GM12864 (cell line): Measurements from ENCODE around the gene RPLP2.

Experiments used
- DNase-seq: peaks from one replicate; pipeline ENCODE4 v3.0.0-alpha.2; 2011; ENCODE audit warnings: low read depth
- H3K4me3 ChIP-seq: 2 replicates; pipeline ENCODE4 v1.5.1; 2011; ENCODE audit warnings: mild to moderate bottlenecking, low read depth, low read length, control low read depth
- CTCF ChIP-seq: IDR thresholded peaks from 2 replicates; pipeline ENCODE4 v1.5.1; 2011; ENCODE audit warnings: low read depth, mild to moderate bottlenecking, moderate library complexity, low read length, control low read depth, inconsistent platforms; ENCODE audit errors: missing control alignments

RPLP2 gene

DNA sequence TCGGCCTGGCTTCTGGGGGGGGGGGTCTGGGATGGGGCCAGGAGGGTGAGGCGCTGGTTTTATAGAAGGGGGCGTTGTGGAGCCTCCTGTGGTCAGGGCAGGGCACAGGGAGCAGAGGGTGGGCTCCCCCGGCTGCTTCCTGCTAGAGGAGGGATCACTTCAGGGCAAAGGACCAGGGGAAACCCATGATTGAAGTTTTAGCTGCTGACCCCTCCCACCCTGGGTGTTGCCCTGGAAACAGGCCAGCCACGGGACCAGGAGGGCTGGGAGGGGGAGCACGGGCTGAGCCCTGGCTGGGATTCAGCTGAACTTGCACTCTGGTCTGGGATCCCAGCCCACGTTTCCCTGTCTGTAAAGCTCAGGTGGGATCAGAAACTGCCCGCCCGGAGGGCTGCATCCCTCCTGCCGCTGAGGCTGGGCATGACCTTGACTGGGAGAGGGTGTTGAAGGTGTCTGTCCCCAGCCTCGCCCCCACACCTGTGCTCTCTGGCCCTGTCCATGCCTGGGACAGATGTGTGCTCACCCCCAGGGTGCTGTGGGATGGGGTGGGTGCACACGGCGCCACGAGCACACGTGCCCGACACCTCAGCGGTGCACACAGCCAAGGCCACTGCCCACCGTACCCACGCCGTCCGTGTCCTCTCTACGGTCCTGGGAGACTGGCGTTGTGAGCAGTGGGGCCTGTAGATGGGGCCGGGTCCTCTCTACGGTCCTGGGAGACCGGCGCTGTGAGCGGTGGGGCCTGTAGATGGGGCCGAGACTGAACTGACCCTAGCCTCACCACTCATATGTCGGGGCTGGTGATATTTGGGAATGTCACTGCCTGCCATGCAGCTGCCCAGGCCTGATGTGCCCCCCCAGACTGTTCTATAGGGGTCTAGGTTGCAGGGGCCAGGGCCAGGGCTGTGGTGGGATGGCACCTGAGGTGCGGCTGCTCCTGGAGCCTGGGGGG, 35.2 kb downstream of the RPLP2 start:
- DNase-seq: no peak
- TF ChIP-seq CTCF: no peak
- H3K4me3 ChIP-seq: no peak overlapping the region

DNA sequence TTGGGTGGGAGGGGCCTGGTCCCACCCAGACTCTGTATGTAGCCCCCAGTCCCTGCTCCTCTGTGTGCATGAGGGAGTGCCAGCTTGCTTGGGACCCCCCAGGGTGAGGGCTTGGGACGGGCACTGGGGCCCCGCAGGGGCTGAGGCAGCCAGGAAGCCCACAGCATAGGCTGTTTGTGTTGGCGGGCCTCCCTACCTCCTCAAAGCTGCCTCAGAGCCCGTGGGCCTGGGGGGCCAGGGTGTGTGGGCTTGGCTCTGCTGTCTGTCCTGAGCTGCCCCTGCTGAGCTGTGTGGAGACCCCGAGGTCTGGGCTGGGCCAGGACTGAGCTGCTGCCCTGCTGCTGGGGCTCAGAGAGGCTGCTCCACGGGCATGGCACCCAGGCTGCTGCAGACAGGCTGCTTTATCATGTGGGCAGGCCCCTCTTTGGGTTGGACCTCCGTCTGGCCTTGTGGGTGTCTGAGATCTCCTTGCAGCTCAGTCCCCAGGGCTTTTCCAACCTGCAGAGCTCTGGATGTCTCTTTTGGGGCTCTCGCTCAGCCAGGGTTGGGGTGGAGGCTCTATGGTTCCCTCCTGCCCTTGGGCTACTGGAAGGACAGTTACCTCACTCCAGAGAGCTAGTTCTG, 36.2 kb downstream of the RPLP2 start:
- no peak for DNase-seq
- no peak overlapping the region for H3K4me3 ChIP-seq
- no peak for TF ChIP-seq CTCF

DNA sequence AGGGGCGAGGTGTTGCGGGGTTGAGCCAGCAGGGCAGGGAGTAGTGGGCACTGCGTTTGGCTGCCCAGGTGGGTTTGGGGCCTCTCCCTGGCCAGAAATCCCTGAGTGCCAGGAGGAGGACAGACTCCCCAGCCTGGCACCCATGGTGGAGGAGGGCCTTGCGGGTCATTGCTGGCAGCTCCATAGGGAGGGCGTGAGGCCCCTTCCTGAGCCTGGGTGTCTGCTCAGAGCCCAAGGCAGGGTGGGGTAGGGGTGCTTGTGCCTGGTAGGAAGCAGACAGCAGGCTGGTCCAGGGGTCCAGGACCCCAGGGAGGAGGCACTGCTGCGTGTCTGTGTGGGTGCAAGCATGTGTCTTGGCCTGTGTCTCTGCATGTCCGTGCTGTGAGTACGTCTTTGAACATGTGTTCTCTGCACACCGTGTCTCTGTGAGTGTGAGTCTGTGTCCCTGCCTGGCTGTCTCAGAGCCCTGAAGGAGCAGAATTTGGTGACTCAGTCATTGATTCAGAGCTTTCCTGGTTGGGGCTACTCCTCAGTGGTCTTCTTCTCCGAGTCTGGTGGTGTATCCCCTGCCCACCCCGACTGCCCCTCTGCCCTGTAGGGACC, 36.8 kb downstream of the RPLP2 start:
- no peak for TF ChIP-seq CTCF

DNA sequence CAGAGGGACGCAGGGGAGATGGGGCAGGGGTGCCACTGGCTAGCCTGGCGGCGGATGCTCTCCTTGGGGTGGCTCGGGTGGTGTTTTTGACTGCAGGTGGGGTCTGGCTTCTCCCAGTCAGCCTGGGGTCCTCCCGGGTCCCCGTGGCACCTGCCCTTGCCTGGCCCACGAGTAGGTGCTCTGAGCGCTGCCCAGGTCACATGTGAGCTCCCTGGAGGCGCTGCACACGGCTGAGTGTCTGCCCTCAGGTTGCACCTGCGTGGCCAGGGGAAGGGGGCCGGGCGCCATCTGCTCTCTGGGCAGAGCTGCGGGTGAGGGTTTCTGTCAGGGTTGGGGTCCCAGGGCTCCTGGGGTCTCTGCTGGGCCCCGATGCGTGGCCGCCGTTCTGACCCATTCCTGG, 38.1 kb downstream of the RPLP2 start:
- H3K4me3 ChIP-seq: no peak overlapping the region
- DNase-seq: no peak
- no peak for TF ChIP-seq CTCF

More for the DNA sequence above, 36.8 kb downstream of the RPLP2 start:
- DNase-seq: no peak
- no peak overlapping the region for H3K4me3 ChIP-seq

DNA sequence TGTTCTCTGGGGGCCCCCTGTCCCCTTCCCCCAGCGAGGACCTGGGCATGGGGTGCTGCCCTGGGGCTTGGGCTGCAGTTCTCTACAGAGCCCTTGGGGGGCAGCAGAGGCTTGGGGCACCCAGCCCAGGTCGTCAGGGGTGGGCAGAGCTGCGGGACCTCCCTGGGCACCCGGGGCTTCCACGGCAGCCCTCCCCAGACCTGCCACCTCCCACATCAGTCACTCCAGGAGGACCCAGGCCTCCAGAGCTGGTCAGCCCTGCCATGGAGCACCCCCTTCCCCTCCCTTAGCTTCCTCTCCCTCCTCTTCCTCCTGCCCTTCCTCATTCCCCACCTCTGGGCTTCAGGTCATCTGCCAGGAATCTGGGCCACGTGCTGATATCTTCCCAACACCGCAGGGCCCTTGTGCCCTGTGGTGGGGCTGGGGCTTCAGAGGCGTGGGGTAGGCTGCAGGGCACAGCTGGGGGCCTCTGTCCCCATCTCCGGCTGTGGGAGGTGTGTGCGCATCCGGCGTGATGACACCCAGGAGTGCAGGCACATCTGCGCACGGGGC, 38.7 kb downstream of the RPLP2 start:
- no peak for DNase-seq
- TF ChIP-seq CTCF: peak; percentile 96
- no peak overlapping the region for H3K4me3 ChIP-seq

DNA sequence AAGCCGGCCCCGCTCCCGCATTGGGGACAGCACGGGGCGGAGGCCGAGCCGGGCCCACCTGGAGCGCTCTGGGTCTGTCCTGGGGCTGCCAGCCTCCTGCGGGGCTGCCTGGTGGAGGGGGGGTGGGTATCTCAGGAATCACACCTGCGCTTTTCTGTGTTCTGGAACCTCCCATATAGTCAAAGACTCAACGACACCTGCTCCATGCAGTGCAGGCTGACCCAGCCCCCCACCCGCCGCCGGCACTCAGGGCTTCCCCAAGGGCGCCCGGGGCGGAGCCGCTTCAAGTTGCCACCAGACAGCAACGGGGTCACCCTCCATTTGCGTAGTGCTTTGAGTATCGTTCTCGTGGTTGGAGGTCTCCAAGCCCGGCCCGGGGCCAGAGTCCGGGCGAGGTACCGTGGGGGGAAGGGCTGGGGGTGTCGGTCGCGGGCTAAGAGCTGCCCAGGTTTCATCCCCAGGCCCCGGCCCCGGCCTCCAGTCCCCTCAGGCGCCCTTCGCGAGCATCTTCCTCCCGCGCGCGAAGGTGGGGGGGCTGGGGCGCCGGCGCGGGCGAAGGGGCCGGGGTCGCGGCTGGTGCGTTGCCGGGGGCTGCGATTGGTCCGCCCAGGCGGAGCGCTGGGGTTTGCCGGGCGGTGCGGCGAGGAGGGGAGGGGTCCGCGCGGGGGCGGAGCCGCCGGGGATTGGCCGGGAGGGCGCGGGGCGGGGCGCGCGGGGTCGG, 39.5 kb downstream of the RPLP2 start:
- no peak for DNase-seq
- no peak for TF ChIP-seq CTCF
- H3K4me3 ChIP-seq: peak overlapping the region; percentile 21
